SU-DHL-6 (cell line): Measurements from ENCODE around the gene PDLIM5.

ENCODE experiments used
- CTCF ChIP-seq: fragments of 200-600 bp; sonication (generic); IDR thresholded peaks from one replicate; pipeline ENCODE4 v1.5.1; 2017; ENCODE audit warnings: antibody characterized with exemption, mild to moderate bottlenecking, low read length, moderate library complexity; ENCODE audit not compliant: insufficient read depth, poor library complexity, severe bottlenecking
- EZH2phosphoT487 ChIP-seq: fragments of 200-600 bp; sonication (generic), shearing (Covaris generic); conservative IDR thresholded peaks from 2 replicates; pipeline ENCODE4 v1.6.1; 2018; ENCODE audit warnings: mild to moderate bottlenecking, antibody characterized with exemption, low read length, moderate library complexity, mixed read lengths

- no peak for TF ChIP-seq CTCF
- TF ChIP-seq EZH2phosphoT487 = no peak
Observed at GRCh38 chr4:94447754-94448411, 3.9 kb upstream of the PDLIM5 start.
